K562 (cell line): ENCODE measurements around the gene TACC3. TPM values are rescaled to one million over a fixed set of nuclear protein-coding genes. Genes with fewer than 3 reads are reported as not detected.

ENCODE experiments used
- CBX8 ChIP-seq: fragments of 200-600 bp; sonication (generic); IDR thresholded peaks from 2 replicates; pipeline ENCODE4 v1.6.1; 2012; ENCODE audit warnings: borderline replicate concordance, mixed run types, low read depth, mild to moderate bottlenecking, moderate library complexity, mixed read lengths, low read length, control low read depth, inconsistent platforms; ENCODE audit not compliant: poor library complexity, severe bottlenecking; ENCODE audit errors: extremely low read depth
- E2F1 ChIP-seq: sonication (generic); formaldehyde crosslinking; IDR thresholded peaks from 2 replicates; pipeline ENCODE4 v1.8.1; 2023; ENCODE audit warnings: mild to moderate bottlenecking, missing genetic modification reagents, moderate library complexity
- FOXO4 ChIP-seq: fragments of 450-650 bp; formaldehyde crosslinking; IDR thresholded peaks from 2 replicates; pipeline ENCODE4 v1.4.0; 2020; ENCODE audit warnings: mild to moderate bottlenecking, moderate library complexity
- MCM2 ChIP-seq: fragments of 450-650 bp; IDR thresholded peaks from 2 replicates; pipeline ENCODE4 v1.6.1; 2017; ENCODE audit warnings: low read depth, mild to moderate bottlenecking
- PTBP1 ChIP-seq: fragments of 200-400 bp; formaldehyde crosslinking; IDR thresholded peaks from 2 replicates; pipeline ENCODE4 v1.6.1; 2017; ENCODE audit warnings: low read depth, low read length
- SIN3A ChIP-seq, 2 experiments: fragments of 150-350 bp in 1 of 2; IDR thresholded peaks; 2 replicates each; pipeline ENCODE4 v1.6.1; 2011 to 2016; ENCODE audit warnings: borderline replicate concordance in 2 of 2, low read depth in 2 of 2, low read length in 2 of 2, mild to moderate bottlenecking in 2 of 2, moderate library complexity in 2 of 2; ENCODE audit not compliant: control insufficient read depth in 1 of 2
- ZFPM2 ChIP-seq: fragments of 250-450 bp; sonication (Bioruptor Pico); IDR thresholded peaks from 2 replicates; pipeline ENCODE4 v1.5.1; 2022; ENCODE audit warnings: mild to moderate bottlenecking
- ZKSCAN8 ChIP-seq: fragments of 200-800 bp; sonication (Bioruptor generic); IDR thresholded peaks from 2 replicates; pipeline ENCODE4 v1.6.1; 2016; ENCODE audit warnings: missing genetic modification characterization, missing compliant biosample characterization
- ZNF436 ChIP-seq: fragments of 250-450, 450-650 bp; sonication (Bioruptor Pico); formaldehyde crosslinking; IDR thresholded peaks from 2 replicates; pipeline ENCODE4 v1.7.0; 2020; ENCODE audit warnings: mild to moderate bottlenecking
- ZNF609 ChIP-seq: sonication (generic); formaldehyde crosslinking; IDR thresholded peaks from 2 replicates; pipeline ENCODE4 v1.8.1; 2023; ENCODE audit warnings: missing genetic modification reagents, mild to moderate bottlenecking, borderline replicate concordance
- polyA plus RNA-seq, 8 experiments: library from polyadenylated mRNA; depleted of rRNA in 4 of 8; stranded (reverse) in 5 of 8; unstranded in 3 of 8; fragments of >200 nt; fragmentation: Nextera tagmentation in 2 of 8; fragmentation: Illumina TruSeq in 1 of 8; extraction: Ambion mirVana in 2 of 8; extraction: Trizol in 1 of 8; gene quantifications; 2 replicates each; pipeline versions ENCODE4 v1.2.1 to v1.2.3, GENCODE V29; 2011 to 2014; ENCODE audit warnings: inconsistent platforms in 1 of 8, missing spikeins in 1 of 8
- total RNA-seq, 7 experiments: library from RNA; depleted of rRNA in 6 of 7; stranded (reverse); fragments of >200 nt in 6 of 7; fragmentation: Illumina TruSeq in 2 of 7; extraction: Trizol in 2 of 7; gene quantifications; 2 replicates each; pipeline versions ENCODE4 v1.2.1 to v1.2.3, GENCODE V29; 2011 to 2021; ENCODE audit warnings: low replicate concordance in 1 of 7
- TF ChIP-seq, protein P1 (sequence below): fragments of 250-450 bp; sonication (Bioruptor Pico); IDR thresholded peaks from 2 replicates; pipeline ENCODE4 v1.4.0; 2020; ENCODE audit warnings: mild to moderate bottlenecking, moderate library complexity
- TF ChIP-seq, protein P2 (sequence below): sonication (generic); formaldehyde crosslinking; IDR thresholded peaks from 2 replicates; pipeline ENCODE4 v1.8.1; 2023; ENCODE audit warnings: mild to moderate bottlenecking, missing genetic modification reagents

Gene TACC3
- total and polyA plus RNA-seq, 9 of the 15 experiments (the other 6 are each of a cell fraction or from before 2014, with no cell fraction given), result 1.9 to 122 (median 55.6) TPM

GRCh38 chr4:1712216-1713002 lies 8.9 kb upstream of the TACC3 start, which contains the start of gene SLBP (continued):
- TF ChIP-seq, protein P1, sequence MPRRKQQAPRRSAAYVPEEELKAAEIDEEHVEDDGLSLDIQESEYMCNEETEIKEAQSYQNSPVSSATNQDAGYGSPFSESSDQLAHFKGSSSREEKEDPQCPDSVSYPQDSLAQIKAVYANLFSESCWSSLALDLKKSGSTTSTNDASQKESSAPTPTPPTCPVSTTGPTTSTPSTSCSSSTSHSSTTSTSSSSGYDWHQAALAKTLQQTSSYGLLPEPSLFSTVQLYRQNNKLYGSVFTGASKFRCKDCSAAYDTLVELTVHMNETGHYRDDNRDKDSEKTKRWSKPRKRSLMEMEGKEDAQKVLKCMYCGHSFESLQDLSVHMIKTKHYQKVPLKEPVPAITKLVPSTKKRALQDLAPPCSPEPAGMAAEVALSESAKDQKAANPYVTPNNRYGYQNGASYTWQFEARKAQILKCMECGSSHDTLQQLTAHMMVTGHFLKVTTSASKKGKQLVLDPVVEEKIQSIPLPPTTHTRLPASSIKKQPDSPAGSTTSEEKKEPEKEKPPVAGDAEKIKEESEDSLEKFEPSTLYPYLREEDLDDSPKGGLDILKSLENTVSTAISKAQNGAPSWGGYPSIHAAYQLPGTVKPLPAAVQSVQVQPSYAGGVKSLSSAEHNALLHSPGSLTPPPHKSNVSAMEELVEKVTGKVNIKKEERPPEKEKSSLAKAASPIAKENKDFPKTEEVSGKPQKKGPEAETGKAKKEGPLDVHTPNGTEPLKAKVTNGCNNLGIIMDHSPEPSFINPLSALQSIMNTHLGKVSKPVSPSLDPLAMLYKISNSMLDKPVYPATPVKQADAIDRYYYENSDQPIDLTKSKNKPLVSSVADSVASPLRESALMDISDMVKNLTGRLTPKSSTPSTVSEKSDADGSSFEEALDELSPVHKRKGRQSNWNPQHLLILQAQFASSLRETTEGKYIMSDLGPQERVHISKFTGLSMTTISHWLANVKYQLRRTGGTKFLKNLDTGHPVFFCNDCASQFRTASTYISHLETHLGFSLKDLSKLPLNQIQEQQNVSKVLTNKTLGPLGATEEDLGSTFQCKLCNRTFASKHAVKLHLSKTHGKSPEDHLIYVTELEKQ (CRISPR knock-in tag), result no peak
- TF ChIP-seq CBX8, result no peak
- TF ChIP-seq ZNF609, result peak; percentile 95; the same call in 1 of the 2 replicates
- TF ChIP-seq, protein P2, sequence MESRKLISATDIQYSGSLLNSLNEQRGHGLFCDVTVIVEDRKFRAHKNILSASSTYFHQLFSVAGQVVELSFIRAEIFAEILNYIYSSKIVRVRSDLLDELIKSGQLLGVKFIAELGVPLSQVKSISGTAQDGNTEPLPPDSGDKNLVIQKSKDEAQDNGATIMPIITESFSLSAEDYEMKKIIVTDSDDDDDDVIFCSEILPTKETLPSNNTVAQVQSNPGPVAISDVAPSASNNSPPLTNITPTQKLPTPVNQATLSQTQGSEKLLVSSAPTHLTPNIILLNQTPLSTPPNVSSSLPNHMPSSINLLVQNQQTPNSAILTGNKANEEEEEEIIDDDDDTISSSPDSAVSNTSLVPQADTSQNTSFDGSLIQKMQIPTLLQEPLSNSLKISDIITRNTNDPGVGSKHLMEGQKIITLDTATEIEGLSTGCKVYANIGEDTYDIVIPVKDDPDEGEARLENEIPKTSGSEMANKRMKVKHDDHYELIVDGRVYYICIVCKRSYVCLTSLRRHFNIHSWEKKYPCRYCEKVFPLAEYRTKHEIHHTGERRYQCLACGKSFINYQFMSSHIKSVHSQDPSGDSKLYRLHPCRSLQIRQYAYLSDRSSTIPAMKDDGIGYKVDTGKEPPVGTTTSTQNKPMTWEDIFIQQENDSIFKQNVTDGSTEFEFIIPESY (CRISPR knock-in tag), result peak; percentile 76; the same call in 1 of the 2 replicates
- peak; percentile 94 to 97 for TF ChIP-seq SIN3A (IDR thresholded peaks at IDR 0.05; ENCODE audit: borderline replicate concordance in 2 of 2, control insufficient read depth in 1 of 2, low read depth in 2 of 2, low read length in 2 of 2)
- no peak for TF ChIP-seq ZFPM2
- TF ChIP-seq PTBP1, result no peak
- no peak for TF ChIP-seq MCM2
- TF ChIP-seq E2F1 (CRISPR knock-in tag), result peak; percentile 100
- TF ChIP-seq ZKSCAN8, result no peak
- no peak for TF ChIP-seq ZNF436 (CRISPR knock-in tag)
- no peak for TF ChIP-seq FOXO4 (CRISPR knock-in tag)
